ENCODE data around the gene ETV6.

Gene ETV6

GRCh38 chr12:11696084-11696483 is 46.6 kb downstream of the ETV6 start:
- no peak for DNase-seq (ENCODE audit: low spot score)

- no peak for DNase-seq (ENCODE audit: low spot score)
Measured at GRCh38 chr12:11697131-11697530, 47.7 kb downstream of the ETV6 start.

- DNase-seq (ENCODE audit: low spot score) = no peak
Measured at GRCh38 chr12:11697670-11698387, 48.4 kb downstream of the ETV6 start.

GRCh38 chr12:11698729-11699128 is 49.3 kb downstream of the ETV6 start:
- DNase-seq (ENCODE audit: low spot score) = no peak

GRCh38 chr12:11701433-11701832 is 52.0 kb downstream of the ETV6 start:
- no peak for DNase-seq (ENCODE audit: low spot score)

- DNase-seq (ENCODE audit: low spot score) = no peak
Measured at GRCh38 chr12:11702959-11703358, 53.5 kb downstream of the ETV6 start.

GRCh38 chr12:11703378-11703777 is 53.9 kb downstream of the ETV6 start:
- DNase-seq (ENCODE audit: low spot score) = no peak

- DNase-seq (ENCODE audit: low spot score) = no peak
Measured at GRCh38 chr12:11704089-11704488, 54.6 kb downstream of the ETV6 start.

- DNase-seq (ENCODE audit: low spot score) = no peak
Measured at GRCh38 chr12:11705010-11705409, 55.5 kb downstream of the ETV6 start.

GRCh38 chr12:11706509-11707379 is 57.3 kb downstream of the ETV6 start:
- no peak for DNase-seq (ENCODE audit: low spot score)

GRCh38 chr12:11707535-11707934 is 58.1 kb downstream of the ETV6 start:
- DNase-seq (ENCODE audit: low spot score) = no peak

GRCh38 chr12:11709513-11709912 is 60.0 kb downstream of the ETV6 start:
- DNase-seq (ENCODE audit: low spot score) = no peak

GRCh38 chr12:11710431-11710830 is 61.0 kb downstream of the ETV6 start:
- DNase-seq (ENCODE audit: low spot score) = no peak

GRCh38 chr12:11710906-11711305 is 61.4 kb downstream of the ETV6 start:
- no peak for DNase-seq (ENCODE audit: low spot score)

- no peak for DNase-seq (ENCODE audit: low spot score)
Measured at GRCh38 chr12:11711651-11712327, 62.3 kb downstream of the ETV6 start.

- no peak for DNase-seq (ENCODE audit: low spot score)
Measured at GRCh38 chr12:11712491-11712890, 63.0 kb downstream of the ETV6 start.

- no peak for DNase-seq (ENCODE audit: low spot score)
Measured at GRCh38 chr12:11713202-11713601, 63.7 kb downstream of the ETV6 start.

GRCh38 chr12:11714626-11715025 is 65.2 kb downstream of the ETV6 start:
- DNase-seq (ENCODE audit: low spot score) = no peak

- no peak for DNase-seq (ENCODE audit: low spot score)
Measured at GRCh38 chr12:11715621-11716020, 66.1 kb downstream of the ETV6 start.

GRCh38 chr12:11716794-11717518 is 67.5 kb downstream of the ETV6 start:
- no peak for DNase-seq (ENCODE audit: low spot score)

- no peak for DNase-seq (ENCODE audit: low spot score)
Measured at GRCh38 chr12:11717519-11717961, 68.1 kb downstream of the ETV6 start.

- no peak for DNase-seq (ENCODE audit: low spot score)
Measured at GRCh38 chr12:11718105-11718504, 68.6 kb downstream of the ETV6 start.

All from hematopoietic multipotent progenitor cell treated with erythropoietin and hydrocortisone succinate and interleukin-3 and kit ligand, for 17 days (in vitro differentiated cells).